AG09309 (cell line): ENCODE results near the gene ZCCHC3.

ENCODE experiments used
- DNase-seq: peaks from one replicate; pipeline ENCODE4 v3.0.0-alpha.2; 2010; ENCODE audit warnings: low read depth
- H3K4me3 ChIP-seq: 2 replicates; pipeline ENCODE4 v1.5.1; 2011; ENCODE audit warnings: mild to moderate bottlenecking, low read depth, low read length, moderate library complexity; ENCODE audit not compliant: control insufficient read depth
- CTCF ChIP-seq: IDR thresholded peaks from 2 replicates; pipeline ENCODE4 v1.5.1; 2011; ENCODE audit warnings: mild to moderate bottlenecking, low read depth, low read length, inconsistent platforms; ENCODE audit not compliant: insufficient read depth, control insufficient read depth; ENCODE audit errors: missing control alignments

ZCCHC3 gene

GRCh38 chr20:272718-273117 lies 24.7 kb upstream of the ZCCHC3 start:
- no peak for TF ChIP-seq CTCF
- no peak for DNase-seq
- no peak overlapping the region for H3K4me3 ChIP-seq

- DNase-seq, result no peak
- no peak overlapping the region for H3K4me3 ChIP-seq
- TF ChIP-seq CTCF, result no peak
These were observed 23.5 kb upstream of the ZCCHC3 start for GRCh38 chr20:273884-274283.

- no peak for TF ChIP-seq CTCF
- DNase-seq, result no peak
- no peak overlapping the region for H3K4me3 ChIP-seq
These were observed 21.6 kb upstream of the ZCCHC3 start for GRCh38 chr20:275791-276190.

GRCh38 chr20:276620-277495 lies 20.5 kb upstream of the ZCCHC3 start:
- DNase-seq, result no peak
- no peak for TF ChIP-seq CTCF
- no peak overlapping the region for H3K4me3 ChIP-seq

GRCh38 chr20:277496-277781 lies 19.9 kb upstream of the ZCCHC3 start:
- H3K4me3 ChIP-seq, result no peak overlapping the region
- no peak for DNase-seq
- TF ChIP-seq CTCF, result no peak

- TF ChIP-seq CTCF, result no peak
- DNase-seq, result no peak
- no peak overlapping the region for H3K4me3 ChIP-seq
These were observed 19.2 kb upstream of the ZCCHC3 start for GRCh38 chr20:278181-278580.
